ENCODE data around the gene CREG1. TPM values are rescaled to one million over a fixed set of nuclear protein-coding genes. Genes with fewer than 3 reads are reported as not detected.

The CREG1 gene
- total RNA-seq, 2 experiments from 2014 or later = 45.9 to 52.2 TPM

GRCh38 chr1:167542109-167543032 is 11.2 kb downstream of the CREG1 start:
- Histone ChIP-seq H3K4me1 (ENCODE audit: insufficient read depth, low read length, poor library complexity, severe bottlenecking) (peaks cover 80% of the 10 kb centered on the region), H3K27ac (ENCODE audit: low read depth, low read length, poor library complexity, severe bottlenecking) (peak overlapping the region; percentile 76), H3K9me2 (ENCODE audit: insufficient read depth, low read length) (no peaks in the 10 kb centered on the region), H3K79me2 (ENCODE audit: insufficient read depth, low read depth, low read length) (no peaks in the 10 kb centered on the region), H4K20me1 (ENCODE audit: insufficient read depth, low read length) (no peaks in the 10 kb centered on the region), H3K9me3 (ENCODE audit: low read length) (no peaks in the 10 kb centered on the region), H2AFZ (ENCODE audit: low read length) (no peak overlapping the region; the same call in 1 of the 2 replicates), H3K4me2 (ENCODE audit: low read length) (peak overlapping the region; percentile 60), H3K4me3 (ENCODE audit: low read depth, low read length, poor library complexity, severe bottlenecking) (peak overlapping the region; percentile 39), H3K36me3 (ENCODE audit: insufficient read depth, low read length) (peaks cover 59% of the 10 kb centered on the region)
- peak; percentile 45 for DNase-seq (ENCODE audit: low spot score)
- CTCF ChIA-PET (ENCODE audit: unreplicated experiment) = interaction anchor here (0.9 to 1.5 kb wide), 2 partner anchors 11 to 13 kb away, joined by 3 to 4 read pairs; partner anchors contain the start of gene CREG1
- POLR2A ChIA-PET = interaction anchor here (0.6 to 1.9 kb wide), 6 partner anchors 8 to 180 kb away, joined by 3 to 10 read pairs (median 6); partner anchors contain the start of gene CREG1
- TF ChIP-seq EZH2phosphoT487 (IDR thresholded peaks at IDR 0.05; ENCODE audit: borderline replicate concordance, low read depth, low read length) = no peak
- no peak for TF ChIP-seq CTCF (conservative IDR thresholded peaks at IDR 0.05; ENCODE audit: low read length)
- BruUV-seq (replicated peaks) = no TSS peak
- intact Hi-C loops (cut with micrococcal nuclease; ENCODE audit: unreplicated experiment) = loop anchor here (5.0 kb wide), 2 partner anchors 210 to 320 kb away; partner anchors contain the start of gene POU2F1

- H3K27ac ChIP-seq (ENCODE audit: low read depth, low read length, poor library complexity, severe bottlenecking) = peak overlapping the region; percentile 76
- no peaks in the 10 kb centered on the region for H4K20me1 ChIP-seq (ENCODE audit: insufficient read depth, low read length)
- H2AFZ ChIP-seq (ENCODE audit: low read length) = no peak overlapping the region
- peaks cover 80% of the 10 kb centered on the region for H3K4me1 ChIP-seq (ENCODE audit: insufficient read depth, low read length, poor library complexity, severe bottlenecking)
- CTCF ChIA-PET (ENCODE audit: unreplicated experiment) = interaction anchor here (0.5 to 2.2 kb wide), 3 partner anchors 12 to 94 kb away, joined by 3 to 5 read pairs (median 3); partner anchors contain the start of gene CREG1
- no peak for DNase-seq (ENCODE audit: low spot score)
- H3K79me2 ChIP-seq (ENCODE audit: insufficient read depth, low read depth, low read length) = no peaks in the 10 kb centered on the region
- POLR2A ChIA-PET = interaction anchor here (0.6 to 1.9 kb wide), 5 partner anchors 9 to 179 kb away, joined by 3 to 10 read pairs (median 5); partner anchors contain the start of gene CREG1
- no peaks in the 10 kb centered on the region for H3K9me3 ChIP-seq (ENCODE audit: low read length)
- peaks cover 51% of the 10 kb centered on the region for H3K36me3 ChIP-seq (ENCODE audit: insufficient read depth, low read length)
- peak overlapping the region; percentile 60 for H3K4me2 ChIP-seq (ENCODE audit: low read length)
- intact Hi-C loops (cut with micrococcal nuclease; ENCODE audit: unreplicated experiment) = loop anchor here (5.0 kb wide), 2 partner anchors 209 to 319 kb away; partner anchors contain the start of gene POU2F1
- H3K4me3 ChIP-seq (ENCODE audit: low read depth, low read length, poor library complexity, severe bottlenecking) = peak overlapping the region; percentile 39
- BruUV-seq (replicated peaks) = no TSS peak
- TF ChIP-seq EZH2phosphoT487 (IDR thresholded peaks at IDR 0.05; ENCODE audit: borderline replicate concordance, low read depth, low read length) (no peak), CTCF (conservative IDR thresholded peaks at IDR 0.05; ENCODE audit: low read length) (no peak)
- H3K9me2 ChIP-seq (ENCODE audit: insufficient read depth, low read length) = no peaks in the 10 kb centered on the region
Measured at GRCh38 chr1:167541610-167542009, 12.0 kb downstream of the CREG1 start.
